H1 (cell line): ENCODE measurements around the gene KCNK7. TPM values are rescaled to one million over a fixed set of nuclear protein-coding genes. Genes with fewer than 3 reads are reported as not detected.

Source experiments
- CTCF ChIA-PET: fragments of 300-600 bp; sonication (Branson Sonifier 250); formaldehyde crosslinking; loops from one replicate; lab custom pipeline; 2021; ENCODE audit not compliant: partially characterized antibody; lab: Charles Lee
- POLR2A ChIA-PET: fragments of 300-600 bp; sonication (Branson Sonifier 250); formaldehyde crosslinking; loops from one replicate; lab custom pipeline; 2021; ENCODE audit warnings: inconsistent platforms; ENCODE audit not compliant: partially characterized antibody; lab: Charles Lee
- DNase-seq, 2 experiments: peaks; one replicate each; pipeline versions ENCODE4 v3.0.0 to v3.0.0-alpha.2; 2010 to 2022; ENCODE audit warnings: low spot score in 2 of 2, low read depth in 1 of 2, mixed read lengths in 1 of 2
- FAIRE-seq: peaks from 2 replicates; lab custom pipeline; 2011; peaks lifted over from hg19 to GRCh38; lab: Jason Lieb, UNC
- H2AFZ ChIP-seq: 2 replicates; pipeline ENCODE4 v1.8.1; 2012; ENCODE audit warnings: low read length, inconsistent platforms
- H2AK5ac ChIP-seq: 2 replicates; pipeline ENCODE4 v1.6.1; 2013; ENCODE audit warnings: low read depth, low read length
- H2BK120ac ChIP-seq: replicated peaks from 2 replicates; pipeline ENCODE3; 2013; ENCODE audit warnings: low read depth, low read length, inconsistent platforms
- H2BK12ac ChIP-seq: 2 replicates; pipeline ENCODE4 v1.6.1; 2013; ENCODE audit warnings: low read depth, low read length
- H2BK15ac ChIP-seq: 2 replicates; pipeline ENCODE4 v1.6.1; 2013; ENCODE audit warnings: low read length
- H2BK20ac ChIP-seq: 2 replicates; pipeline ENCODE4 v1.6.1; 2013; ENCODE audit warnings: low read length
- H2BK5ac ChIP-seq: 2 replicates; pipeline ENCODE4 v1.6.1; 2013; ENCODE audit warnings: low read depth, low read length
- H3K14ac ChIP-seq: 2 replicates; pipeline ENCODE4 v1.6.1; 2013; ENCODE audit warnings: inconsistent platforms; ENCODE audit not compliant: insufficient read length
- H3K18ac ChIP-seq: 2 replicates; pipeline ENCODE4 v1.6.1; 2013; ENCODE audit warnings: low read length; ENCODE audit errors: extremely low read depth
- H3K23ac ChIP-seq: 2 replicates; pipeline ENCODE4 v1.6.1; 2013; ENCODE audit warnings: inconsistent platforms; ENCODE audit not compliant: insufficient read length
- H3K23me2 ChIP-seq: 2 replicates; pipeline ENCODE4 v1.6.1; 2013; ENCODE audit warnings: low read depth, low read length
- H3K27ac ChIP-seq: 2 replicates; pipeline ENCODE4 v1.6.1; 2011; ENCODE audit warnings: low read depth, low read length, inconsistent platforms
- H3K27me3 ChIP-seq, 4 experiments: replicated peaks in 1 of 4; 1 replicate in 1 of 4; 2 replicates in 3 of 4; pipeline versions ENCODE4 v1.6.1 to v1.8.1; 2011 to 2013; ENCODE audit warnings: low read length in 3 of 4, mild to moderate bottlenecking in 3 of 4, inconsistent platforms in 2 of 4, mixed read lengths in 2 of 4, moderate library complexity in 1 of 4; ENCODE audit not compliant: control insufficient read depth in 3 of 4, insufficient read depth in 3 of 4; ENCODE audit errors: extremely low read depth in 1 of 4
- H3K36me3 ChIP-seq, 4 experiments: 2 replicates each; pipeline versions ENCODE4 v1.6.1 to v1.8.1; 2011 to 2013; ENCODE audit warnings: mild to moderate bottlenecking in 4 of 4, low read length in 3 of 4, moderate library complexity in 2 of 4, control low read depth in 1 of 4, inconsistent platforms in 1 of 4; ENCODE audit not compliant: insufficient read depth in 4 of 4, control insufficient read depth in 2 of 4
- H3K4ac ChIP-seq: replicated peaks from 2 replicates; pipeline ENCODE3; 2013; ENCODE audit warnings: low read length, low read depth, mixed read lengths, inconsistent platforms; ENCODE audit not compliant: insufficient read length
- H3K4me1 ChIP-seq, 4 experiments: replicated peaks in 1 of 4; 1 replicate in 1 of 4; 2 replicates in 3 of 4; pipeline versions ENCODE4 v1.6.1 to v1.8.1; 2011 to 2013; ENCODE audit warnings: low read length in 3 of 4, inconsistent platforms in 2 of 4, mixed read lengths in 1 of 4; ENCODE audit not compliant: insufficient read depth in 4 of 4, control insufficient read depth in 3 of 4
- H3K4me2 ChIP-seq, 2 experiments: 2 replicates each; pipeline versions ENCODE4 v1.6.1 to v1.8.1; 2011 to 2013; ENCODE audit warnings: low read depth in 2 of 2, low read length in 2 of 2, control low read depth in 1 of 2, inconsistent platforms in 1 of 2, mild to moderate bottlenecking in 1 of 2; ENCODE audit not compliant: insufficient read depth in 1 of 2
- H3K4me3 ChIP-seq, 4 experiments: fragments of 200-600, 300-600 bp in 1 of 4; sonication (generic), shearing (Covaris generic), sonication (Bioruptor Twin) in 1 of 4; 2 replicates each; pipeline versions ENCODE4 v1.5.1 to v1.8.1; 2011 to 2016; ENCODE audit warnings: low read length in 4 of 4, low read depth in 3 of 4, control low read depth in 2 of 4, inconsistent platforms in 2 of 4, mild to moderate bottlenecking in 2 of 4, mixed read lengths in 1 of 4, moderate library complexity in 1 of 4; ENCODE audit not compliant: insufficient read depth in 2 of 4; ENCODE audit errors: extremely low read depth in 1 of 4
- H3K56ac ChIP-seq: replicated peaks from 2 replicates; pipeline ENCODE3; 2013; ENCODE audit warnings: low read depth, mild to moderate bottlenecking, mixed read lengths, low read length, inconsistent platforms; ENCODE audit not compliant: insufficient read length
- H3K79me1 ChIP-seq: 2 replicates; pipeline ENCODE4 v1.6.1; 2013; ENCODE audit warnings: low read depth, low read length, control low read depth
- H3K79me2 ChIP-seq, 2 experiments: 2 replicates each; pipeline versions ENCODE4 v1.6.1 to v1.8.1; 2012 to 2013; ENCODE audit warnings: low read length in 2 of 2, mild to moderate bottlenecking in 2 of 2, inconsistent platforms in 1 of 2; ENCODE audit not compliant: insufficient read depth in 2 of 2, control insufficient read depth in 1 of 2
- H3K9ac ChIP-seq, 4 experiments: replicated peaks in 1 of 4; 1 replicate in 1 of 4; 2 replicates in 3 of 4; pipeline versions ENCODE4 v1.6.1 to v1.8.1; 2011 to 2013; ENCODE audit warnings: low read depth in 3 of 4, low read length in 3 of 4, control low read depth in 2 of 4, mild to moderate bottlenecking in 2 of 4, moderate library complexity in 2 of 4, inconsistent platforms in 1 of 4; ENCODE audit errors: extremely low read depth in 1 of 4
- H3K9me3 ChIP-seq, 2 experiments: 2 replicates each; pipeline versions ENCODE4 v1.6.1 to v1.8.1; 2012 to 2013; ENCODE audit warnings: mild to moderate bottlenecking in 2 of 2, moderate library complexity in 2 of 2, control low read depth in 1 of 2, inconsistent platforms in 1 of 2, low read depth in 1 of 2, low read length in 1 of 2, mixed read lengths in 1 of 2; ENCODE audit not compliant: insufficient read depth in 2 of 2
- H4K20me1 ChIP-seq, 2 experiments: replicated peaks in 1 of 2; 2 replicates each; pipeline versions ENCODE3 to v1.8.1; 2011 to 2013; ENCODE audit warnings: inconsistent platforms in 2 of 2, low read length in 2 of 2, mild to moderate bottlenecking in 1 of 2; ENCODE audit not compliant: insufficient read depth in 2 of 2, control insufficient read depth in 1 of 2
- H4K5ac ChIP-seq: 2 replicates; pipeline ENCODE4 v1.6.1; 2013; ENCODE audit warnings: low read length, low read depth, mixed read lengths, inconsistent platforms; ENCODE audit not compliant: insufficient read length
- H4K8ac ChIP-seq: 2 replicates; pipeline ENCODE4 v1.8.0; 2013; ENCODE audit warnings: mild to moderate bottlenecking, moderate library complexity, low read length, inconsistent platforms; ENCODE audit not compliant: insufficient read depth; ENCODE audit errors: extremely low read depth
- H4K91ac ChIP-seq: replicated peaks from 2 replicates; pipeline ENCODE3; 2013; ENCODE audit warnings: low read length, mixed read lengths, inconsistent platforms; ENCODE audit not compliant: insufficient read length
- CBX8 ChIP-seq: fragments of 300-800, 300-1000 bp; sonication (generic); IDR thresholded peaks from 2 replicates; pipeline ENCODE4 v1.7.1; 2016; ENCODE audit warnings: low read depth, low read length, borderline replicate concordance
- CHD1 ChIP-seq: IDR thresholded peaks from 2 replicates; pipeline ENCODE4 v1.6.1; 2012; ENCODE audit warnings: low read depth, low read length, improper control_type of control experiment
- CTBP2 ChIP-seq: IDR thresholded peaks from 2 replicates; pipeline ENCODE4 v1.7.0; 2011; ENCODE audit warnings: borderline replicate concordance, mild to moderate bottlenecking, moderate library complexity, mixed read lengths, low read length; ENCODE audit not compliant: insufficient read depth, insufficient read length
- EP300 ChIP-seq, 2 experiments: IDR thresholded peaks; 1 replicate in 1 of 2; 2 replicates in 1 of 2; pipeline ENCODE4 v1.6.1; 2011 to 2012; ENCODE audit warnings: low read depth in 2 of 2, low read length in 2 of 2, mild to moderate bottlenecking in 2 of 2, borderline replicate concordance in 1 of 2, inconsistent platforms in 1 of 2, moderate library complexity in 1 of 2
- KDM4A ChIP-seq: IDR thresholded peaks from one replicate; pipeline ENCODE4 v1.7.1; 2012; ENCODE audit warnings: low read depth, mild to moderate bottlenecking, moderate library complexity, low read length, inconsistent platforms; ENCODE audit not compliant: severe bottlenecking
- KDM5A ChIP-seq: fragments of 200-600 bp; IDR thresholded peaks from 2 replicates; pipeline ENCODE4 v1.7.1; 2012; ENCODE audit warnings: mild to moderate bottlenecking, low read length, inconsistent platforms, mixed read lengths
- NRF1 ChIP-seq: IDR thresholded peaks from 2 replicates; pipeline ENCODE4 v1.6.1; 2011; ENCODE audit warnings: mild to moderate bottlenecking, low read depth, low read length, improper control_type of control experiment
- RBBP5 ChIP-seq: IDR thresholded peaks from 2 replicates; pipeline ENCODE4 v1.7.1; 2012; ENCODE audit warnings: low read depth, mild to moderate bottlenecking, inconsistent platforms, low read length, moderate library complexity, borderline replicate concordance
- WGBS, 2 experiments: shearing (Covaris generic) in 1 of 2; methylation state at CpG; one replicate each; pipeline versions ENCODE4 v1.1.6 to v1.1.7; 2013 to 2015; ENCODE audit warnings: low lambda C conversion rate in 2 of 2, mixed read lengths in 2 of 2, inconsistent platforms in 1 of 2, low coverage in 1 of 2, missing lambda C conversion rate in 1 of 2; ENCODE audit not compliant: insufficient replicate concordance in 2 of 2, insufficient coverage in 1 of 2, insufficient read length in 1 of 2; ENCODE audit errors: extremely low coverage in 1 of 2, missing lambda C conversion rate in 1 of 2; 5-methylcytosine and 5-hydroxymethylcytosine counted together
- polyA plus RNA-seq, 7 experiments: library from polyadenylated mRNA; depleted of rRNA in 3 of 7; stranded (reverse) in 5 of 7; unstranded in 2 of 7; fragments of >200 nt in 5 of 7; fragments of 200-250 nt in 2 of 7; gene quantifications; 1 replicate in 5 of 7; 2 replicates in 1 of 7; 4 replicates in 1 of 7; pipeline versions ENCODE4 v1.2.1 to v1.2.3, GENCODE V29; 2011 to 2013; ENCODE audit warnings: missing spikeins in 2 of 7, mixed read lengths in 2 of 7
- total RNA-seq: library from RNA; stranded (reverse); fragmentation: NEBNext Ultra II Directional; extraction: Animal tissue kit (Norgen Biotek cat#: 25700); gene quantifications from 2 replicates; pipeline ENCODE4 v1.2.1, GENCODE V29; 2021
- TF ChIP-seq, protein P1 (sequence below): IDR thresholded peaks from 2 replicates; pipeline ENCODE4 v1.6.1; 2011; ENCODE audit warnings: low read length, improper control_type of control experiment

The KCNK7 gene
- total and polyA plus RNA-seq, 2 of the 8 experiments (the other 6 are each of a cell fraction or from before 2014, with no cell fraction given): 0.74 to 1.0 TPM

- Histone ChIP-seq H3K9ac (peak within 1 kb of the TSS; percentile 70 to 86 (median 77)), H2BK20ac (no peak within 1 kb of the TSS), H3K23me2 (peaks cover 16% of the 10 kb centered on the region), H3K4me3 (peak within 1 kb of the TSS; percentile 63 to 88 (median 86)), H3K4ac (peak within 1 kb of the TSS; percentile 64), H3K9me3 (no peaks in the 10 kb centered on the region), H3K27me3 (no peaks in the 10 kb centered on the region), H2BK5ac (peak within 1 kb of the TSS; percentile 86), H3K18ac (peak within 1 kb of the TSS; percentile 88; the same call in 1 of the 2 replicates), H2BK15ac (peak within 1 kb of the TSS; percentile 16; the same call in 1 of the 2 replicates), H3K14ac (no peak within 1 kb of the TSS), H3K27ac (peak within 1 kb of the TSS; percentile 43; the same call in 1 of the 2 replicates), H3K56ac (peak within 1 kb of the TSS; percentile 92), H4K5ac (peak within 1 kb of the TSS; percentile 45), H4K8ac (peak within 1 kb of the TSS; percentile 68), H2AK5ac (no peak within 1 kb of the TSS; the same call in 1 of the 2 replicates), H2BK12ac (no peak within 1 kb of the TSS), H2BK120ac (no peak within 1 kb of the TSS), H3K23ac (no peak within 1 kb of the TSS), H2AFZ (no peak within 1 kb of the TSS), H3K4me1 (peaks cover 0 to 21% (median 11%) of the 10 kb centered on the region in 4 experiments; a peak in 5 of 7 replicates), H3K4me2 (peak within 1 kb of the TSS; percentile 87 to 98), H4K91ac (peak within 1 kb of the TSS; percentile 59), H3K36me3 (peaks cover 3 to 26% (median 17%) of the 10 kb centered on the region in 4 experiments; a peak in 6 of 8 replicates), H3K79me1 (peaks cover 33% of the 10 kb centered on the region), H3K79me2 (peaks cover 11 to 27% of the 10 kb centered on the region in 2 experiments), H4K20me1 (peaks cover 8 to 31% of the 10 kb centered on the region in 2 experiments)
- POLR2A ChIA-PET: interaction anchor here (0.6 to 4.4 kb wide), 21 partner anchors 8 to 243 kb away, joined by 3 to 41 read pairs (median 4); partner anchors contain the start of genes KCNK7, MALAT1, RELA and SIPA1
- 1% methylated on average over 53 of the region's 55 CpGs; no CpG with 5 or more reads in 1 of the 2 experiments for WGBS, 2 experiments
- FAIRE-seq: peak; percentile 99
- CTCF ChIA-PET: interaction anchor here (0.7 to 3.8 kb wide), 12 partner anchors 11 to 245 kb away, joined by 3 to 30 read pairs (median 3); partner anchors contain the start of genes MUS81 and SIPA1
- peak; percentile 98 to 100 for DNase-seq
- TF ChIP-seq CTBP2: no peak
- no peak for TF ChIP-seq CBX8
- no peak for TF ChIP-seq CHD1
- TF ChIP-seq, protein P1, sequence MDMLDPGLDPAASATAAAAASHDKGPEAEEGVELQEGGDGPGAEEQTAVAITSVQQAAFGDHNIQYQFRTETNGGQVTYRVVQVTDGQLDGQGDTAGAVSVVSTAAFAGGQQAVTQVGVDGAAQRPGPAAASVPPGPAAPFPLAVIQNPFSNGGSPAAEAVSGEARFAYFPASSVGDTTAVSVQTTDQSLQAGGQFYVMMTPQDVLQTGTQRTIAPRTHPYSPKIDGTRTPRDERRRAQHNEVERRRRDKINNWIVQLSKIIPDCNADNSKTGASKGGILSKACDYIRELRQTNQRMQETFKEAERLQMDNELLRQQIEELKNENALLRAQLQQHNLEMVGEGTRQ: no peak
- TF ChIP-seq NRF1: peak; percentile 91
- TF ChIP-seq EP300 (IDR thresholded peaks at IDR 0.05; ENCODE audit: borderline replicate concordance in 1 of 2, low read depth in 2 of 2, low read length in 2 of 2): peak in 1 of 2 experiments; percentile 46; a peak in 1 of 3 replicates
- no peak for TF ChIP-seq KDM5A
- no peak for TF ChIP-seq KDM4A
- TF ChIP-seq RBBP5: 0 out of 2 replicates have a peak, but pooled peaks have one; percentile 31
Measured at GRCh38 chr11:65615229-65615949, 19.8 kb upstream of the KCNK7 start, which contains the start of gene PCNX3. PCNX3 (plus strand) TSS chr11:65615776; CDS start chr11:65616312, 536 bp downstream.
